Fibroblast of skin of abdomen (primary cell): Measurements from ENCODE around the gene RPS6KA4.
"Not testable (repeated sequence)": the region's sequence is repeated elsewhere in the genome, so short reads cannot be mapped to it uniquely, and the experiment has no call there.

Experiments
- DNase-seq: peaks from one replicate; pipeline ENCODE4 v3.0.0-alpha.2; 2013

Gene RPS6KA4

GRCh38 chr11:64388894-64389293 is 29.9 kb downstream of the RPS6KA4 start:
- DNase-seq: no peak

DNA sequence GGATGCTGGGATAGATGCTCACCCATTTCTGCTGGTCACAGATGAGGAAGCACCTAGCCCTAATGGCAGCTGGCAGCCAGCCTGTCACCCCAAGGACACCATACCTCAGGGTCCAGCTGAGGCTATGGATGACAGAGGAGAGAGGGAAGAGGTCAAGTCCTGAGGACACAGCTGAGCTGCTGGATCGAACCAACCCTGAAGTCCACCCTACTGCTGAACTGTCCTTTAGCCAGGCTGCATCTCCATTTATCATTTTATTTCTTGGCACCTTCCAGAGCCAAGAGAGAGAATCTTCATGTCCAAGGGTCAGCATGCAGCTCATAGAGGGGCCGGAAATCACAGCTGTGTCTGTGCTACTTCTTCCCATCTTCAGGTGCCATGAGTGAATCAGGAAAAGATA is 30.9 kb downstream of the RPS6KA4 start:
- DNase-seq: no peak

- DNase-seq: no peak
Observed at GRCh38 chr11:64390558-64390957, 31.6 kb downstream of the RPS6KA4 start.

- no peak for DNase-seq
Observed at GRCh38 chr11:64391839-64392238, 32.9 kb downstream of the RPS6KA4 start.

- no peak for DNase-seq
Observed at GRCh38 chr11:64395545-64396078, 36.6 kb downstream of the RPS6KA4 start.

GRCh38 chr11:64396079-64396591 is 37.2 kb downstream of the RPS6KA4 start:
- DNase-seq: peak; percentile 25

GRCh38 chr11:64400102-64400501 is 41.1 kb downstream of the RPS6KA4 start:
- no peak for DNase-seq

- DNase-seq: no peak
Observed at GRCh38 chr11:64400667-64401066, 41.7 kb downstream of the RPS6KA4 start.

- DNase-seq: no peak
Observed at GRCh38 chr11:64401775-64402174, 42.8 kb downstream of the RPS6KA4 start.

- DNase-seq: no peak
Observed at GRCh38 chr11:64403106-64403505, 44.1 kb downstream of the RPS6KA4 start.

GRCh38 chr11:64406221-64406946 is 47.4 kb downstream of the RPS6KA4 start:
- DNase-seq: no peak

DNA sequence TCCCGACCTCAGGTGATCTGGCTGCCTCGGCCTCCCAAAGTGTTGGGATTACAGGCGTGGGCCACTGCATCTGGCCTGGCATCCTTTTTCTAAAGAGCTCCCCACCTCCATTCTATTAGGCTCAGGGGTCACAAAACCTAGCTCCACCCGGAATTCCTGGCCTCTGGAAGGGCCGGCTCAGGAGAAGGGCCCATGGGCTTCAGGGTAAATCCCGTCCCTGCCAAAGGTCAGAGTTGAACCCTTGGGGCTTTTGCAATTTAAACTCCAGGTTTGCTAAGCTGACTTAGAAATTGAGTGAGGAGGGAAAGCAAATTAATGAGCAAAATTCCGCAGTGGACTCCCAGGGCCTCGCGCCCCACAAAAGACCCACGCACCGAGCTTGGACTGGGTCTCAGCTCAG is 48.3 kb downstream of the RPS6KA4 start:
- no peak for DNase-seq

DNA sequence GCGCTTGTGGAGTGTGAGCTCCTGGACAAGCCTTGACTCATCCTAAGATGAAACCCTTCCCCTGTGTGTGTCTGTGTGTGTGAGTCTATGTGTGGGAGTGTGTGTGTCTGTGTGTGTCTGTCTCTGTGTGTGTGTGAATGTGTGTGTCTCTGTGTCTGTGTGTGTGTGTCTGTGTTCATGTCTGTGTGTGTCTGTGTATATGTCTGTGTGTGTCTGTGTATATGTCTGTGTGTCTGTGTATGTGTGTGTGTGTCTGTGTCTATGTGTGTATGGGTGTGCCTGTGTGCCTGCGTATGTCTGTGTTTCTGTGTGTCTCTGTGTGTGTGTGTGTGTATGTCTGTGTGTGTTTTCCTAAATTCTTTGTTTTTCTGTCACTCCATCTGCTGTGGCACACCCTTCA is 48.7 kb downstream of the RPS6KA4 start:
- no peak for DNase-seq

DNA sequence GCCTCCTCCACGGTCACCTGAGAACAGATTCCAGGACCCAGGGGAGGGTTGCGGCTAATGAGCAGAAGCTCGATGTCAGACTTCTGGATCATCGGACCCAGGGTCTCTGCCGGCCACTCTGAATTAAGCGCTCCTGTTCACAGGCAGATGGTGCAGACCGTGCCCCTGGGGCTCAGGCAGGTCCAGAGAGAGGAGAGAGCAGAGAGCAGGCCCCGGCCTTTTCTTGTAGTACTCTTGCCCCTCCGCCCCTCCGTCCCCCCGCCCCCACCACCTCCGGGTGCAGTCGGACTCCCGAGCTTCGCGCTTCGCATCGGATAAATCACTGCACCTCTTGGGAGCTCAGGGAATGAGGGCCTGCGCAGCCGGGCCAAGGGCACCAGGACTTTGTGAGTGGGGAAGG is 50.3 kb downstream of the RPS6KA4 start:
- DNase-seq: no peak

DNA sequence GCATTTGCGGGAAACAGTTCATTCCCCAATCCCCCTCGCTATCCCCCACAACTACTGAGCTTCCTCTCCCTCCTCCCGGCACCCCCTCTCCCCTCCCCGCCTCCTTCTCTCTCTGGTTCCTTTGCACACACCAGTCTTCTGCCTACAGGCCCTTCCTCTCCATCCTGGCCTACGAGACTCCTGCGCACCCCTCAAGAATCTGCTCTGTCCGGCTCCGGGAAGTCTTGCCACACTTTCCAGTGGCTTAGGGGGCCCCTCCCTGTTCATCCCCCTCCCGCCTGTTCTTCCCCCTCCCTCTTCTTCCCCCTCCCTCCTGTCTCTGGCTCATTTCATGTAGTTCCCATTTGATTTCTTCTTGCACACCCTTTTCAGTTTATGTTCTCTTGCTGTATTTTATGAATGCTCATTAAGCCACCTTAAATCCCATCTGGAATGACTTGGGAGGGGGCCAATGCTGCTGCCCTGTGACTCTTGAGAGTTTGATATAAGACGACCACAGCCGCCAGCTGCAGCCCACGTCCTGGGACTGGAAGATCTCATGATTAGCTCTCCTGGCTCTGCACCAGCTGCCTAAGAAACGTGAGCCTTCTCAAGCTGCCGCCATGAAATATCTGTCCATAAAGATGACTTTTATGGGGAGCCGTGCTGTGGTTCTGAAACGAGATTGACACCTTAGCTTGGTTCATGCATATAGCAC is 50.9 kb downstream of the RPS6KA4 start:
- peak; percentile 23 for DNase-seq

GRCh38 chr11:64410404-64410734 is 51.4 kb downstream of the RPS6KA4 start:
- DNase-seq: no peak

DNA sequence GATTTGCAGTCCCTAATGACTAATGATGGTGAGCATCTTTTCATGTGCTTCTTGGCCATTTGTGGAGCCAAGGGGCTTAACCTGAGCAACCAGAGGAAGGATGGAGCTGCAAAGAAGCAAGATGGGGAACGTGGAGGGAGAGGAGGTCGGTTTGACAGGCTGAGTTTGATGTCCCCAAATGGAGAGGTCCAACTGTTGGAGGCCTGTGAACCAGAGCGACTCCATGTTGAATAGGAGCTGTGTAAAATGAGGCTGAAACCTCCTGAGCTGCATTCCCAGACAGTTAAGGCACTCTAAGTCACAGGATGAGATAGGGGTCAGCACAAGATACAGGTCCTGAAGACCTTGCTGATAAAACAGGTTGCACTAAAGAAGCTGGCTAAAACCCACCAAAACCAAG is 54.5 kb downstream of the RPS6KA4 start:
- DNase-seq: no peak

GRCh38 chr11:64415286-64415685 is 56.3 kb downstream of the RPS6KA4 start:
- no peak for DNase-seq

DNA sequence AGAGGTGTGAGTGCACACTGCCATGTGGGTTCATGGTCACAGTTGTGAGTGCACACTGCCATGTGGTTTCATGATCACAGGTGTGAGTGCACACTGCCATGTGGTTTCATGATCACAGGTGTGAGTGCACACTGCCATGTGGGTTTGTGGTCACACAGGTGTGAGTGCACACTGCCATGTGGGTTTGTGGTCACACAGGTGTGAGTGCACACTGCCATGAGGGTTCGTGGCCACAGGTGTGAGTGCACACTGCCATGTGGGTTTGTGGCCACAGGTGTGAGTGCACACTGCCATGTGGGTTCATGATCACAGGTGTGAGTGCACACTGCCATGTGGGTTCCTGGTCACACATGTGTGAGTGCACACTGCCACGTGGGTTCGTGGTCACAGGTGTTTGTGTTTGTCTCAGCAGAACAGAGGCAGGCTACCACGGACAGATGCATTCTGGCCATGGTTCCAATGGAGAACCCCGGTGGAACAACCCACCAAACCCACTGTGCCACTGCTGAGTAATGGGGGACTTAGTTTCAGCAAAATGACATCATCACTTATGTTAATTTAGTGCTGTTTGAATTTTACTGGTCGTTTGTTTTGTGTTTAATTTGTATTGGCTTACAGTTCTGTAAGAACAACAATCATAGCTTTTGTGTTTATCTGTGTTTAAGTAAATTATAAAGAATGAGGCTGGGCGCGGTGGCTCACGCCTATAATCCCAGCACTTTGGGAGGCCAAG is 57.2 kb downstream of the RPS6KA4 start:
- no peak for DNase-seq

- not testable (repeated sequence) for DNase-seq
Observed at GRCh38 chr11:64418233-64418632, 59.3 kb downstream of the RPS6KA4 start.

- DNase-seq: no peak
Observed at GRCh38 chr11:64419257-64419790, 60.4 kb downstream of the RPS6KA4 start.

DNA sequence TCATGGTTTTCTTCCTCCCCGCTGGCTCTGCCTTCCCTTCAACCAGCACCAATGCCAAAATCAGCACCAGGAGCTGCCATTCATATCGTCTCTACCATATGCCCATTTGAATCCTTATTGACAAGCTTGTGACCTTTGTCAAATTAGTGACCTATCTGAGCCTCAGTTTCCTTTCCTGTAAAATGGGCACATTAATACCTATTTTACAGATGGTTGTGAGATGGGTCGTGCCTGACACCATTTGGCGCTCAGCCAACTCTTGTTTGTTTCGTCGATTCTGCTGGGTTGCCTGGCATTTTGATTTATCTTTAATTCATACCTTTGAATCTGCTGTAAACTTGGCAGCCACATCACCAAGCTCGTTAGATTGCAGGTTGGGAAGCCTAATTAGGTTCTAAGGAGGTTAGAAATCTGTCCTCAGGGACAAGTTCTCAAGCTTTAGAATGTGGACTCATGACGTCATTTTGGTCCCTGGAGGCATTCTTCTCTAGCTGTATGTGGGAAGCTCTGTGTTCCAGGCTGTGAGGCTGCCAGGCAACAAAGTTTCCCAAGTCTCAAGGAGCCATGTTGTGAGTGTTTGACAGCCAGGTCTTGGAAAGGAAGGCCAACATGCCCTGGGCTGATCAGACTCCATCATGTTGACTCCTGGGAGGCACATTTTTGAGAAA is 61.0 kb downstream of the RPS6KA4 start:
- DNase-seq: peak; percentile 9
